HG03457 (cell line): ENCODE measurements around the gene DNAAF5.

Experiments
- ATAC-seq: cut with Tn5 transposase; IDR thresholded peaks from one replicate; pipeline ENCODE4 v1.9.1; 2021; ENCODE audit warnings: moderate number of reproducible peaks; ENCODE audit not compliant: unreplicated experiment

The DNAAF5 gene

DNA sequence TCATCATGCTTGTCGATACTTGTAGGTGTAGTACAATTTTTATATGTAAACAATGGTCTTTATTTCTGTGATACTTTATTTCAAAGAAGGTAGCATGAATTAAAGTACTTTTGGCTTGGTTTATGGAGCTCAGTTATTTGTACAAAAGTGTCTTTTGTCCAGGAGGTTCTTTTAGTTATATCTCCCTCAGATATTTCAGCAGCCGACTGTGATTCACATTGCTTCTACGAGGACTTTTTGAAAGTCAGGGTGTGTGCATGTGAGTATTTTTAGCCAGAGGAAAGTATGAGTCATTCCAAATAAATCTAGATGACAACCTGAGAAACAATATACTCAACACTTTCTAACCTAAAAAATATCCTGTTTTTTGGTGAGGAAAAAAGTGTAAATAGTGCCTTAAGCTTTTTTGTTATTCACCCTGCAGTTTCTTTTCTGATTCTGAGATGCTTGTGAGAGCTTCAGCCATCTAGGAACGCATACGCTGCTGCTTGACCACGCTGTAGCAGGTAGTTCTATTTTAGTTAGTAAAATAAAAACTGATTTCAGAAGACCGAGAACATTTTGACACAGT, 105.2 kb downstream of the DNAAF5 start:
- ATAC-seq, result no peak

- no peak for ATAC-seq
These were observed 105.9 kb downstream of the DNAAF5 start, which contains the start of gene SUN1 for GRCh38 chr7:832167-832967. TSS of gene SUN1 (plus strand) at chr7:832476. CDS start at chr7:832525, 49 bp downstream.

GRCh38 chr7:832968-833424, 106.5 kb downstream of the DNAAF5 start:
- ATAC-seq, result no peak

GRCh38 chr7:833601-834258, 107.2 kb downstream of the DNAAF5 start:
- ATAC-seq, result no peak

DNA sequence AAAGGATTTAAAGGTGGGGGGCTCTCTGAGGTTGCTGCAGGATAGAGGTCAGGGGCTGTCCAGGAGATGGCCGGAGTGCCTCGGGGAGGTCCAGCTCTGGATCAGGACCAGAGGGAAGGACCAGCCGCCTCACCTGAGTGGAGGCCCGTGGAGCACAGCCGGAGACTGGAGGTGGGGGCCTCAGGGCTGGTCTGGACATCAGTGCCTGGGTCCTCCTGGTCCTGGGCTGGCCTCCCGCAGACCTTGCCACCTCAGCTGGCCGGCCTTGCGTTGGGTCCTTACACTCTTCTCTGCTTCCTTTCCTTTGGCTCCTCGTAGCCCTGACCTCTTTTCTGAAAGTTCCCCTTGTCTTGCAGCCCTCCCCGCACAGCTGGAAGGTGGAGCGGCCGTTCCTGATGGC, 107.8 kb downstream of the DNAAF5 start:
- ATAC-seq, result no peak

GRCh38 chr7:835021-835420, 108.5 kb downstream of the DNAAF5 start:
- no peak for ATAC-seq

- no peak for ATAC-seq
These were observed 109.2 kb downstream of the DNAAF5 start for GRCh38 chr7:835485-836401.
